ENCODE measurements around the gene NHLH2.

GRCh38 chr1:115873184-115873583 lies 32.3 kb upstream of the NHLH2 start:
- TF ChIP-seq YY1 (IDR thresholded peaks at IDR 0.05; ENCODE audit: low read depth) (no peak), EP300 (IDR thresholded peaks at IDR 0.05; ENCODE audit: borderline replicate concordance) (no peak), MAX (IDR thresholded peaks at IDR 0.05) (no peak), USF1 (IDR thresholded peaks at IDR 0.05) (no peak), CREB1 (IDR thresholded peaks at IDR 0.05; ENCODE audit: low read depth) (no peak), RAD21 (IDR thresholded peaks at IDR 0.05; ENCODE audit: low read depth) (no peak), NFIC (IDR thresholded peaks at IDR 0.05) (no peak), REST (IDR thresholded peaks at IDR 0.05; ENCODE audit: low read depth) (no peak), CEBPB (IDR thresholded peaks at IDR 0.05) (no peak)
